Measurements from ENCODE around the gene ATP6V0A1. TPM values are rescaled to one million over a fixed set of nuclear protein-coding genes. Genes with fewer than 3 reads are reported as not detected.

ATP6V0A1 gene
- total and polyA plus RNA-seq, 2 donors (not counting 3 experiments of a cell fraction or from before 2014, with no cell fraction given): 37.3 to 49.2 TPM

DNA sequence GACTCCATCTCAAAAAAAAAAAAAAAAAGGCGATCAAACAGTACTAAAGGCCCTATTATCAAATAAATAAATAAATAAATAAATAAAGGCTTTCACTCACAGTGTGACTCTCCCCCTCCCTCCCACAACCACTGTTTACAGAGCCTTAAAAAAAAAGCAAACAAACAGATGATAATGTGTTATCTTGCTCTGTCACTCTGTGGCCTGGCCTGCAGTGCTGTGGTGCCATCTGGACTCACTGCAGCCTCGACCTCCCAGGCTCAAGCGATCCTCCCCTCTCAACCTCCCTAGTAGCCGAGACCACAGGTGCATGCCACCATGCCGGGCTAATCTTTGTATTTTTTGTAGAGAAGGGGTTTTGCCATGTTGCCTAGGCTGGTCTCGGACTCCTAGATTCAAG lies 69.3 kb downstream of the ATP6V0A1 start:
- no peak overlapping the region for H3K9ac ChIP-seq (replicated peaks; ENCODE audit: extremely low read depth, insufficient read depth, low read length)
- no peak for DNase-seq (ENCODE audit: low read depth, low spot score)
- no peaks in the 10 kb centered on the region for H3K9me3 ChIP-seq (replicated peaks; ENCODE audit: control insufficient read depth, insufficient read depth, low read length)
- dilution Hi-C loops (cut with MboI; ENCODE audit: extremely low pct_ligation_motif_present, low sequenced_read_pairs): no loop called here
- no peak overlapping the region for H3K4me3 ChIP-seq (replicated peaks in 1 of 3; ENCODE audit: insufficient read depth in 1 of 3, low read depth in 1 of 3, low read length in 3 of 3)
- no peaks in the 10 kb centered on the region for H4K20me1 ChIP-seq (replicated peaks; ENCODE audit: control insufficient read depth, extremely low read depth, insufficient read depth, low read length)
- no peak overlapping the region for H3K27ac ChIP-seq (ENCODE audit: insufficient read depth, low read depth, low read length)
- FAIRE-seq: no peak
- POLR2A ChIA-PET: interaction anchor here (0.6 to 1.1 kb wide), 4 partner anchors 10 to 306 kb away, joined by 3 to 6 read pairs (median 6); partner anchors contain the start of gene CAVIN1
- H3K36me3 ChIP-seq (ENCODE audit: control insufficient read depth in 2 of 2, extremely low read depth in 1 of 2, insufficient read depth in 2 of 2, low read length in 2 of 2): no peaks in the 10 kb centered on the region
- CTCF ChIA-PET: interaction anchor here (0.6 to 3.8 kb wide), 47 partner anchors 9 to 344 kb away, joined by 3 to 114 read pairs (median 5); partner anchors contain the start of genes CAVIN1, NAGLU, STAT3 and STAT5B
- intact Hi-C loops (cut with micrococcal nuclease): loop anchor here (1.0 to 10.0 kb wide), 9 partner anchors 10 to 503 kb away; partner anchors contain the start of gene NKIRAS2
- H3K4me2 ChIP-seq (ENCODE audit: insufficient read depth, low read length): no peak overlapping the region
- H2AFZ ChIP-seq (ENCODE audit: low read depth, low read length): no peak overlapping the region
- no peak for TF ChIP-seq POLR2A (IDR thresholded peaks at IDR 0.05; ENCODE audit: low read depth, low read length)
- no peaks in the 10 kb centered on the region for H3K9me1 ChIP-seq (replicated peaks; ENCODE audit: control insufficient read depth, extremely low read depth, insufficient read depth, low read length)
- H3K79me2 ChIP-seq (ENCODE audit: control insufficient read depth, insufficient read depth, low read length): no peaks in the 10 kb centered on the region
- no TSS peak for BruUV-seq (replicated peaks)
- no peaks in the 10 kb centered on the region for H3K27me3 ChIP-seq (ENCODE audit: control insufficient read depth in 2 of 2, insufficient read depth in 2 of 2, low read length in 2 of 2)
- H3K4me1 ChIP-seq (ENCODE audit: control insufficient read depth, extremely low read depth, insufficient read depth, low read length): peaks cover 12% of the 10 kb centered on the region

DNA sequence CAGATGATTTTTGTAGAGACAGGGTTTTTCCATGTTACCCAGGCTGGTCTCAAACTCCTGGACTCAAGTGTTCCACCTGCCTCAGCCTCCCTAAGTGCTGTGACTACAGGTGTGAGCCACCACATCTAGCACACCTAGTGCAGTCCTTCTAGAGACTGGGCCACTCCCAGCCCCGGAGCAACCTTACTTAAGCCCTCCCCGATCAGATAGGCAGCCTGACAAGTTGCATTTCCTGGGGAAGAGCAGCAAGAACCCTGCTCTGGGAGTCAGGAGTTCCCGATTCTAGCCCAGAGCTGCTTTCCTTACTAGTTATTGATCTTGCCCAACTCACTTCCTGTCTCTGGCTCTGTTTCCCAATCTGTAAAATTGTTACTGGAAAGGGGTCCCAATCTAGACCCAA lies 70.4 kb downstream of the ATP6V0A1 start:
- FAIRE-seq (no peak), DNase-seq (ENCODE audit: low read depth, low spot score) (no peak)
- Histone ChIP-seq H3K27me3 (ENCODE audit: control insufficient read depth in 2 of 2, insufficient read depth in 2 of 2, low read length in 2 of 2) (no peaks in the 10 kb centered on the region), H4K20me1 (replicated peaks; ENCODE audit: control insufficient read depth, extremely low read depth, insufficient read depth, low read length) (no peaks in the 10 kb centered on the region), H3K4me3 (replicated peaks in 1 of 3; ENCODE audit: insufficient read depth in 1 of 3, low read depth in 1 of 3, low read length in 3 of 3) (no peak overlapping the region), H3K36me3 (ENCODE audit: control insufficient read depth in 2 of 2, extremely low read depth in 1 of 2, insufficient read depth in 2 of 2, low read length in 2 of 2) (no peaks in the 10 kb centered on the region), H3K79me2 (ENCODE audit: control insufficient read depth, insufficient read depth, low read length) (no peaks in the 10 kb centered on the region), H3K4me2 (ENCODE audit: insufficient read depth, low read length) (no peak overlapping the region), H3K9ac (replicated peaks; ENCODE audit: extremely low read depth, insufficient read depth, low read length) (no peak overlapping the region), H3K9me3 (replicated peaks; ENCODE audit: control insufficient read depth, insufficient read depth, low read length) (no peaks in the 10 kb centered on the region), H3K4me1 (ENCODE audit: control insufficient read depth, extremely low read depth, insufficient read depth, low read length) (peaks cover 9% of the 10 kb centered on the region), H3K27ac (ENCODE audit: insufficient read depth, low read depth, low read length) (no peak overlapping the region), H2AFZ (ENCODE audit: low read depth, low read length) (no peak overlapping the region), H3K9me1 (replicated peaks; ENCODE audit: control insufficient read depth, extremely low read depth, insufficient read depth, low read length) (no peaks in the 10 kb centered on the region)
- no TSS peak for BruUV-seq (replicated peaks)
- ChIA-PET CTCF (interaction anchor here (0.6 to 2.0 kb wide), 3 partner anchors 11 to 307 kb away, joined by 3 to 10 read pairs (median 6); no protein-coding TSS in a partner anchor), POLR2A (interaction anchor here (0.7 kb wide), 1 partner anchor 342 kb away, joined by 9 read pairs; no protein-coding TSS in a partner anchor)
- TF ChIP-seq MYC (IDR thresholded peaks at IDR 0.05; ENCODE audit: low read depth, low read length) (no peak), GATA2 (IDR thresholded peaks at IDR 0.05; ENCODE audit: insufficient read depth, insufficient read length, low read depth, low read length) (no peak), JUN (IDR thresholded peaks at IDR 0.05; ENCODE audit: borderline replicate concordance, insufficient read depth, insufficient read length, low read depth) (no peak), POLR2A (IDR thresholded peaks at IDR 0.05; ENCODE audit: low read depth, low read length) (no peak), FOS (IDR thresholded peaks at IDR 0.05; ENCODE audit: borderline replicate concordance, insufficient read depth, low read length) (no peak), CTCF (IDR thresholded peaks at IDR 0.05; ENCODE audit: extremely low read depth in 1 of 2, insufficient read depth in 1 of 2, low read depth in 1 of 2, low read length in 2 of 2) (no peak), POLR2AphosphoS5 (IDR thresholded peaks at IDR 0.05; ENCODE audit: insufficient read depth, low read depth, low read length) (no peak), EZH2 (IDR thresholded peaks at IDR 0.05; ENCODE audit: borderline replicate concordance, low read depth, low read length, severe bottlenecking) (no peak), MAX (IDR thresholded peaks at IDR 0.05; ENCODE audit: insufficient read depth, insufficient read length) (no peak)
- intact Hi-C loops (cut with micrococcal nuclease): loop anchor here (10.0 kb wide), 2 partner anchors 394 to 504 kb away; partner anchors contain the start of gene NKIRAS2
- dilution Hi-C loops (cut with MboI; ENCODE audit: extremely low pct_ligation_motif_present, low sequenced_read_pairs): no loop called here

Data from endothelial cell of umbilical vein (primary cell).